ENCODE results near the gene ATP5ME.

DNA sequence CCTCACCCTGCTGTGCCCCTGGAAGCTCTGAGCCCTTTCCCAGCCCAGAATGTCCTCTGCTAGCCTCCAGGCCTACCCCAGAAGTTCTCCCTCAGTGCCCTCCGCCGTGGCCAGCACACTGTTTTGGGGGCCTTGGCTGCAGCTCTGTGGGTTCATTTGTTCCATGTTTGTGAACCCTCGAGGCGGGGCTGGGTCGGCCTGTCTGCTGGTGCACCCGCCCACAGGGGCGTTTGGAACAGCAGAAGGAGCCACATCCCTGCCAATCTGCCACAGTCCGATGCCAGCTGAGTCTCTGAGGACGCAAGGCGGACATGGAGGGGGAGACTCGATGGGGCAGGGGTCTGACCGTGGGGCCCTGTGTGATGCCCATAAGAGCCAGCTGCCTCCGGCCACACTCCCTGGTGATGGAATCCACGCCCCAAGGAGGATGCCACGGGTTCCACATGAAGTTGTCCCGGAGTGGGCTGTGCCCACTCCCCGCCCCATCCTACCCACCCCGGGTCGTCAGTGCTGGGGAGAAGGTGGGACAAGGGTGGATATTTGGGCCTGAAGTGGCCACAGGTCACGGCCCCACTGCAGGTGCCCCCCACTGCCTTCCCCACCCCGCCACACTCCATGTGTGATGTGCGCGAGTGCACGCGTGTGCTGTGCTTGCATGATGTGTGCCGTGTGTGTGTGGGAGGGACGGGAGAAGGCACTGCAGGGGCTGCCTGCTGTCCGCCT lies 7.1 kb downstream of the ATP5ME start:
- TF ChIP-seq, protein P1, sequence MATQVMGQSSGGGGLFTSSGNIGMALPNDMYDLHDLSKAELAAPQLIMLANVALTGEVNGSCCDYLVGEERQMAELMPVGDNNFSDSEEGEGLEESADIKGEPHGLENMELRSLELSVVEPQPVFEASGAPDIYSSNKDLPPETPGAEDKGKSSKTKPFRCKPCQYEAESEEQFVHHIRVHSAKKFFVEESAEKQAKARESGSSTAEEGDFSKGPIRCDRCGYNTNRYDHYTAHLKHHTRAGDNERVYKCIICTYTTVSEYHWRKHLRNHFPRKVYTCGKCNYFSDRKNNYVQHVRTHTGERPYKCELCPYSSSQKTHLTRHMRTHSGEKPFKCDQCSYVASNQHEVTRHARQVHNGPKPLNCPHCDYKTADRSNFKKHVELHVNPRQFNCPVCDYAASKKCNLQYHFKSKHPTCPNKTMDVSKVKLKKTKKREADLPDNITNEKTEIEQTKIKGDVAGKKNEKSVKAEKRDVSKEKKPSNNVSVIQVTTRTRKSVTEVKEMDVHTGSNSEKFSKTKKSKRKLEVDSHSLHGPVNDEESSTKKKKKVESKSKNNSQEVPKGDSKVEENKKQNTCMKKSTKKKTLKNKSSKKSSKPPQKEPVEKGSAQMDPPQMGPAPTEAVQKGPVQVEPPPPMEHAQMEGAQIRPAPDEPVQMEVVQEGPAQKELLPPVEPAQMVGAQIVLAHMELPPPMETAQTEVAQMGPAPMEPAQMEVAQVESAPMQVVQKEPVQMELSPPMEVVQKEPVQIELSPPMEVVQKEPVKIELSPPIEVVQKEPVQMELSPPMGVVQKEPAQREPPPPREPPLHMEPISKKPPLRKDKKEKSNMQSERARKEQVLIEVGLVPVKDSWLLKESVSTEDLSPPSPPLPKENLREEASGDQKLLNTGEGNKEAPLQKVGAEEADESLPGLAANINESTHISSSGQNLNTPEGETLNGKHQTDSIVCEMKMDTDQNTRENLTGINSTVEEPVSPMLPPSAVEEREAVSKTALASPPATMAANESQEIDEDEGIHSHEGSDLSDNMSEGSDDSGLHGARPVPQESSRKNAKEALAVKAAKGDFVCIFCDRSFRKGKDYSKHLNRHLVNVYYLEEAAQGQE (IDR thresholded peaks at IDR 0.05; ENCODE audit: low read depth) = no peak
- TF ChIP-seq TCF12 (IDR thresholded peaks at IDR 0.05; ENCODE audit: low read depth) = no peak

Measured in Ishikawa (cell line).